HG03378 (cell line): ENCODE results near the gene ATCAY.
"Not testable (repeated sequence)": the region's sequence is repeated elsewhere in the genome, so short reads cannot be mapped to it uniquely, and the experiment has no call there.

ENCODE experiments used
- ATAC-seq: cut with Tn5 transposase; IDR thresholded peaks from one replicate; pipeline ENCODE4 v1.9.1; 2021; ENCODE audit warnings: mild to moderate bottlenecking, moderate library complexity; ENCODE audit not compliant: unreplicated experiment

ATCAY gene

GRCh38 chr19:3944018-3944721, 63.7 kb downstream of the ATCAY start:
- no peak for ATAC-seq

- no peak for ATAC-seq
Measured at GRCh38 chr19:3945838-3946237, 65.4 kb downstream of the ATCAY start.

DNA sequence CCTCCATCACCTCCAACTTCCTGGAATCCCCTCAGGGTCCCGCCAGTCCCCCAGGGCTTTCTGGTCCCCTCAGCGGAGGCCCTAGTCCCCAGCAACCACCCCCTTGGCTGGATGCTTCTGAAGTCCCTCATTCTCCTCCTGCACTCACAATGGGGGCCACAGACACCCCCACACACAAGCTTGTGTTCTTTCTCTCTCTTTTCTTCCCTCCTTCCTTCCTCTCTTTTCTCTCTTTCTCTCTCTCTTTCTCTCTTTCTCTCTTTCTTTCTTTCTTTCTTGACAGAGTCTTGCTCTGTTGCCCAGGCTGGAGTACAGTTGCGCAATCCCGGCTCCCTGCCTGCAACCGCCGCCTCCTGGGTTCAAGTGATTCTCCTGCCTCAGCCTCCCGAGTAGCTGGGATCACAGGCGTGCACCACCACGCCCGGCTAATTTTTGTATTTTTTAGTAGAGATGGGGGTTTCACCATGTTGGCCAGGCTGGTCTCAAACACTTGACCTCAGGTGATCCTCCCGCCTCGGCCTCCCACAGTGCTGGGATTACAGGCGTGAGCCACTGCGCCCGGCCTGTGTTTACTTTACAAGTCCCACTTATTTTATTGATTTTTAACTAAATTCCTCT, 66.9 kb downstream of the ATCAY start:
- ATAC-seq, result not testable (repeated sequence)

DNA sequence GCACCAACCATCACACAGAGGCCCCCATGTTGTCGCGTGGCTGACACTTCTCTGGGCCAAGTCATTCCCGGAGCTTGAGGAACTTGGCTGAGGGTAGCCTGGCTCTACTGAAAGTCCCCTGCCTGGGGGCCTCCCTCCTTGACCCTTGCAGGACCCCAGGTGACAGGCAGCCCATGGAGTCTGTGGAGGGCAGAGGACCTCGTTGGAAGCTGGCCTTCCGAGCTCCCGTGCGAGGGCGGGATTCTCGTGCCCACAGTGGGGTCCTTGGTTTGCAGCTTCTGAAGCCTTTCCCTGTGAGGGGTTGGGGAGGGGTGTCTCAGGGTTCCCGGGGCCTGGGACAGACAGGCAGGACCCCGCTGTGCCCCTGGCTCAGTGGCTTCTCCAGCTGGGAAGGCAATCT, 68.8 kb downstream of the ATCAY start:
- no peak for ATAC-seq

GRCh38 chr19:3949997-3950859, 69.7 kb downstream of the ATCAY start:
- no peak for ATAC-seq

GRCh38 chr19:3950871-3951861, 70.7 kb downstream of the ATCAY start:
- no peak for ATAC-seq

GRCh38 chr19:3952755-3953276, 72.3 kb downstream of the ATCAY start:
- ATAC-seq, result not testable (repeated sequence)

- ATAC-seq, result no peak
Measured at GRCh38 chr19:3954107-3954506, 73.6 kb downstream of the ATCAY start.

DNA sequence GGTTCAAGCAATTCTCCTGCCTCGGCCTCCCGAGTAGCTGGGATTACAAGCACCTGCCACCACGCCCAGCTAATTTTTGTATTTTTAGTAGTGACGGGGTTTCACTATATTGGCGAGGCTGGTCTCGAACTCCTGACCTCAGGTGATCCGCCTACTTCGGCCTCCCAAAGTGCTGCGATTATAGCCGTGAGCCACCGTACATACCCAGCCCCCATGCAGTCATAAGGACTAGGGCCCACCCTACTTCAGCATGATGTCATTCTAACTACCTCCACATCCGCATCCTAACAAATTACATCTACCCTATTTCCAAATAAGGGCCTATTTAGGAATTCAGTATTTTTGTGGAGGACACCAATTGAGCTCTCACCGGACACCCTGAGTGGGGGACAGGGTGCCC, 74.8 kb downstream of the ATCAY start:
- ATAC-seq, result not testable (repeated sequence)

- no peak for ATAC-seq
Measured at GRCh38 chr19:3955688-3956087, 75.2 kb downstream of the ATCAY start.

GRCh38 chr19:3958836-3959765, 78.6 kb downstream of the ATCAY start:
- ATAC-seq, result no peak

GRCh38 chr19:3959766-3960131, 79.3 kb downstream of the ATCAY start:
- no peak for ATAC-seq

GRCh38 chr19:3961007-3961406, 80.5 kb downstream of the ATCAY start:
- ATAC-seq, result no peak

GRCh38 chr19:3963458-3964255, 83.2 kb downstream of the ATCAY start:
- no peak for ATAC-seq

DNA sequence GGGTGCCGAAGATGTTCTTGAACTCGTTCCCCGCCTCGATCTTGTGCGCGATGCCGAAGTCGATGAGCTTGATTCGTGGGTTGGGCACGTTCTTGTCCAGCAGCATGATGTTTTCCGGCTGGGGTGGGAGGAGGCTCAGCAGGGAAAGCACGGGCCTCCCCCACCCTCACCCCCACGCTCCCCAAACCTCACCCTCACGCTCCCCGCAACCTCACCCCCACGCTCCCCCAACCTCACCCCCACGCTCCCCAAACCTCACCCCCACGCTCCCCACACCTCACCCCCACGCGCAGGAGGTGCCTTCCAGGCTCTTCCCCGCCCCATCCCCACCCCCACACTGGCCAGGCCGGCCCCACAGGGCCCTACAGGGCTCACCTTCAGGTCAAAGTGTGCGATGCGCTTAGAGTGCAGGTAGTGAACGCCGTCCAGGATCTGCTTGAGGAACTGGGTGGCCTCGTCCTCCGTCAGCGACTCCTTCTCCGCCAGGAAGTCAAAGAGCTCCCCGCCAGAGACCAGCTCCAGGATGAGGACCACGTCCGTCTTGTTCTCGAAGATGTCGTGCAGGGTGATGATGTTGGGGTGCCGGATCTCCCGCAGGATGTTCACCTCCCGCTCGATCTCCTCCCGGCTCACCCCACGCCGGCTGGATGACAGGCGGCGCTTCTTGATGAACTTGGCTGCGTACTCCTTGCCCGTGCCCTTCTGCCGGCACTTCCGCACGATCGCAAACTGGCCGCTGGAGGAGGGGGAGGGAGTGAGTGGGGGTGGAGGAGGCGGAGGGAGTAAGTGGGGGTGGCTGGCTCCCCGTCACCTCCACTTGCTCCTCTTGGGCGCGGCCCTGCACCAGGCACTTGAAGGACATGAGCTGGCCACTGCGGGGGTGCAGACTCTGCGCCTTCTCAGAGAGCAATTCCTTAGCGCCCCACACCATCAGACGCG, 84.0 kb downstream of the ATCAY start:
- ATAC-seq, result no peak

- ATAC-seq, result no peak
Measured at GRCh38 chr19:3966051-3967017, 85.8 kb downstream of the ATCAY start.
